22Rv1 (cell line): ENCODE data around the gene CTU2.
"Not testable (repeated sequence)": the region's sequence is repeated elsewhere in the genome, so short reads cannot be mapped to it uniquely, and the experiment has no call there.

ENCODE experiments used
- H3K27ac ChIP-seq: fragments of 450-650 bp; 2 replicates; pipeline ENCODE4 v1.5.1; 2017
- CTCF ChIP-seq: fragments of 450-650 bp; IDR thresholded peaks from 2 replicates; pipeline ENCODE4 v1.5.1; 2017; ENCODE audit warnings: mild to moderate bottlenecking
- ZFX ChIP-seq: fragments of 450-650 bp; IDR thresholded peaks from 2 replicates; pipeline ENCODE4 v1.6.1; 2017; ENCODE audit warnings: antibody characterized with exemption, borderline replicate concordance

Gene CTU2

GRCh38 chr16:88665148-88665547 is 41.2 kb upstream of the CTU2 start:
- H3K27ac ChIP-seq, result peak overlapping the region; percentile 78; the same call in 1 of the 2 replicates
- TF ChIP-seq ZFX (no peak), CTCF (no peak)

DNA sequence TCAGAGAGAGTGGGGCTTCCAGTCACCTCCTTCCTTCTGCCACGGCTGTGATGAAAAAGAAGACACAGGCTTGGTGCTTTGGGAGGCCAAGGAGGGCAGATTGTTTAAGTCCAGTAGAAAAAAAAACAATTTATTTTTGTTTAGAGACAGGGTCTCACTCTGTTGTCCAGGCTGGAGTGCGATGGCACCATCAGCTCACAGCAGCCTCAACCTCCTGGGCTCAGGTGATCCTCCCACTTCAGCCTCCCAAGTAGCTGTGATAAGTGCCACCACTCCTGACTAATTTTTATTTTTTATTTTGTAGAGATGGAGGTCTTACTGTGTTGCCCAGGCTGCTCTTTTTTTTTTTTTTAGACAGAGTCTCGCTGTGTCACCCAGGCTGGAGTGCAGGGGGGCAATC is 40.7 kb upstream of the CTU2 start:
- H3K27ac ChIP-seq, result 0 out of 2 replicates have a peak overlapping the region, but pooled peaks have one; percentile 78
- TF ChIP-seq ZFX (no peak), CTCF (no peak)

DNA sequence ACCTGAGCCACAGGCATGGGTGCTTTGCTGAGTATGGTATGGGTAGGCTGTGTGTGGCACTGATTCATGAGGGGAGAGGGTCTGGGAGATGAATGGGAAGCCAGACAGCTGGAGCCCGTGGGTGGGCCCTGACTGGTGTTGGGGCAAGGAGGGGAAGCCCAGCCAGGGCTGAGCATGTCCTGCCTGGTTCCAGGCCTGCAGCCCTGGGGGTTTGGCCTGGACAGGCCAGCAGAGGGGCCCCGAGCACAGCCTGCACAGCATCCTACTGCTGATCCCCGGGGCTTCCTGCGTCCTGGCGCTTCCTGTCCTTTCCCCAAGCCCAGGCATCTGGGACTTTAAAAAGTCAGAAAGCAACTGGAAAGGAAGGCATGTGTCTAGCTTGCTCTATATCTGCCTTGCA is 38.8 kb upstream of the CTU2 start:
- H3K27ac ChIP-seq, result no peak overlapping the region

GRCh38 chr16:88669493-88669892 is 36.8 kb upstream of the CTU2 start:
- H3K27ac ChIP-seq, result not testable (repeated sequence)

More for the DNA sequence above, 38.8 kb upstream of the CTU2 start:
- TF ChIP-seq ZFX, result no peak
- no peak for TF ChIP-seq CTCF

- TF ChIP-seq CTCF (no peak), ZFX (no peak)
- no peak overlapping the region for H3K27ac ChIP-seq
These were observed 36.3 kb upstream of the CTU2 start for GRCh38 chr16:88669980-88670379.

DNA sequence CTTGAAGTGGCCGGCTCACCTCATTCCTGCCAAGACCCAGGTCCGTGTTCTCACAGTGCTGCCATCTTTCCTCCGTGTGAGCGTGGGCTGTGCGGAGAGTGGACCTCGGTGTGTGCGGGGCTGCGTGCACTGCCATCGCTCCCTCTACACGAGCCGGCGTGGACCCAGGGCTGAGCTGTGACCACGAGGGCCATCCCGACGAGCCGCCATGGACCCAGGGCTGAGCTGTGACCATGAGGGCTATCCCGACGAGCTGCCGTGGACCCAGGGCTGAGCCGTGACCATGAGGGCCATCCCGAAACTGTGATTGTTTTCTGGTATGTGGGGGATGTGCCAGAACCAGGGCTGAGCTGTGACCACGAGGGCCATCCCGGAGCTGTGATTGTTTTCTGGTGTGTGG is 34.5 kb upstream of the CTU2 start:
- no peak overlapping the region for H3K27ac ChIP-seq

GRCh38 chr16:88672776-88673175 is 33.5 kb upstream of the CTU2 start:
- TF ChIP-seq ZFX (no peak), CTCF (peak; percentile 47)
- no peak overlapping the region for H3K27ac ChIP-seq

More for the DNA sequence above, 34.5 kb upstream of the CTU2 start:
- TF ChIP-seq ZFX (no peak), CTCF (no peak)

DNA sequence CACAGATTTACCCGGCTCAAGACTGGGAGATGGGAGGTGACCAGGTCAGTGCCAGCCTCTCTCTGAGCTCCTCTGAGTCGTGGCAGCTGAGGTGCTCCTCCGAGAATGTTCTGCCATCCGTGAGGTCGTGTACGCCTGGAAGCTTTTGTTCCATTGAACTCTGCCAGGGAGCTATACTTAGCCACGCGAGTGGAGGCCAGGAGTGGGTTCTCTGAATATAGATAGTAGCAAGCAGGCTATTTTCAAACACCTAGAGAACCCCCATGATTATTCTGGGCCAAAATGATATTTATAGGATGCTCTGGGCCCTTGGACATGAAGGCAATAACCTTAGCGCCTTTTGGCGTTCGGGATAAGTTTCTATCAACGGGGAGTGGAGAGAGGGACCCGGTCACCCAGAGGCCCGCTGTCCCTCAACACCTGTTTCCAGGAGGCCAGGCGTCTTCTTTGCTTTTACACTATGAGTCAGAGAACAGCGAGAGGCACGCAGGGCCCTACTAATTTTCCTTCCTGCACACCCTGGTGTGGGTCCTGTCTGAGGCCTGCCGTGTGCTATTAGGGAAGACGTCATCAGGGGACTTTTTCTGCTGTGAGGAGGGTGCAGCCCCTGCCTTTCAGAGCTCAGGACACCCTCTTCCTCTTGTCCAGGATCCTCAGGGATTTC is 32.5 kb upstream of the CTU2 start:
- H3K27ac ChIP-seq, result no peak overlapping the region
- TF ChIP-seq ZFX (no peak), CTCF (no peak)
